Natural killer cell (primary cell): ENCODE measurements around the gene PARD3B. TPM values are rescaled to one million over a fixed set of nuclear protein-coding genes. Genes with fewer than 3 reads are reported as not detected.

Source experiments
- ATAC-seq, 3 donors: fragments of 150-1000 bp in 2 of 3; fragments of 200-7000 bp in 1 of 3; cut with Tn5 transposase; 1 replicate in 1 of 3; 2 replicates in 2 of 3; pipeline ENCODE4 v1.10.0; 2021; ENCODE audit warnings: mild to moderate bottlenecking in 2 of 3, moderate library complexity in 2 of 3
- DNase-seq, 2 donors: peaks; one replicate each; pipeline versions ENCODE4 v3.0.0 to v3.0.0-alpha.2; 2013 to 2021; ENCODE audit warnings: mixed read lengths in 1 of 2
- H3K27ac ChIP-seq: one replicate; pipeline ENCODE4 v1.5.1; 2013; ENCODE audit warnings: mild to moderate bottlenecking, low read length
- H3K27me3 ChIP-seq: one replicate; pipeline ENCODE4 v1.6.1; 2013; ENCODE audit warnings: low read length; ENCODE audit not compliant: control insufficient read depth, insufficient read depth
- H3K36me3 ChIP-seq: one replicate; pipeline ENCODE4 v1.6.1; 2013; ENCODE audit warnings: low read length; ENCODE audit not compliant: control insufficient read depth, insufficient read depth
- H3K4me1 ChIP-seq: one replicate; pipeline ENCODE4 v1.6.1; 2013; ENCODE audit warnings: low read length; ENCODE audit not compliant: control insufficient read depth, insufficient read depth
- H3K4me3 ChIP-seq: one replicate; pipeline ENCODE4 v1.5.1; 2013; ENCODE audit warnings: low read length
- H3K9me3 ChIP-seq: one replicate; pipeline ENCODE4 v1.6.1; 2013; ENCODE audit warnings: low read length; ENCODE audit not compliant: control insufficient read depth, insufficient read depth
- H3K27ac Mint-ChIP-seq, 2 donors: one replicate each; pipeline ENCODE4 v1.8.0; 2022; ENCODE audit warnings: mild to moderate bottlenecking in 2 of 2, mixed read lengths in 2 of 2, moderate library complexity in 1 of 2
- H3K27me3 Mint-ChIP-seq, 2 donors: one replicate each; pipeline ENCODE4 v1.8.0; 2022; ENCODE audit warnings: low read depth in 2 of 2, mixed read lengths in 2 of 2
- H3K36me3 Mint-ChIP-seq: one replicate; pipeline ENCODE4 v1.8.0; 2022; ENCODE audit warnings: mixed read lengths
- H3K4me1 Mint-ChIP-seq, 2 donors: one replicate each; pipeline ENCODE4 v1.8.0; 2022; ENCODE audit warnings: mixed read lengths in 2 of 2
- H3K4me3 Mint-ChIP-seq: one replicate; pipeline ENCODE4 v1.8.0; 2022; ENCODE audit warnings: mild to moderate bottlenecking, moderate library complexity, mixed read lengths
- H3K9me3 Mint-ChIP-seq, 2 donors: one replicate each; pipeline ENCODE4 v1.8.0; 2022; ENCODE audit warnings: mixed read lengths in 2 of 2
- WGBS: methylation state at CpG from one replicate; pipeline ENCODE4 v1.1.7; 2013; ENCODE audit warnings: missing lambda C conversion rate; ENCODE audit not compliant: insufficient coverage; 5-methylcytosine and 5-hydroxymethylcytosine counted together
- intact Hi-C: fragments of 100-400 bp; cut with micrococcal nuclease; formaldehyde crosslinking; loops from one replicate; pipeline ENCODE4 v1.14.2; 2022
- total RNA-seq, 4 donors: library from RNA; stranded (reverse); fragments of 120-200 nt in 1 of 4; gene quantifications; one replicate each; pipeline versions ENCODE4 v1.2.3 to v1.2.4, GENCODE V29; 2013 to 2022
- TF ChIP-seq, protein P1 (sequence below): fragments of 200-600 bp; IDR thresholded peaks from one replicate; pipeline ENCODE4 v1.8.0; 2022; ENCODE audit warnings: antibody characterized with exemption

Gene PARD3B
- total RNA-seq, 3 donors from 2014 or later (not counting 1 experiment from before 2014, with no cell fraction given) = 0.13 to 0.45 TPM; not detected in 1

DNA sequence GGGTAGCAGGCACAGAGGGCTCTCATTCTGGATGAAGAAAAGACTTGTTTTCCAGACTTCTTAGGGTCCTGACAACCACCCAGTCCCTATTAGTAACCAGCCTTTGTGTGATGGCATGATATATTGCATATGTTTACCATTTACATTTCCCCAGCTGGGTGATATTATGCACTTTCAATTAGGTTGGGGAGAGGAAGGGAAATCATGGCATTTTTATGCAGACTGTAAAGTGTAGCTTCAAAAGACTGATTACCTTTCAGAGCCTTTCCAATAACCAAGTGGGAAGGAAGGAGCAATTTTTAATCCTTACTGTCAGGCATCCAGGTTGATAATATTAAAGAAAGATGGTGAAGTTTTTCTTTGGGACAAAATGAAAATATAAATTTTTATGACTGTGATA is 896.2 kb downstream of the PARD3B start:
- H3K4me3 ChIP-seq = no peak overlapping the region
- H3K9me3 ChIP-seq = no peaks in the 10 kb centered on the region
- H3K27me3 Mint-ChIP-seq = no peaks in the 10 kb centered on the region
- TF ChIP-seq, protein P1, sequence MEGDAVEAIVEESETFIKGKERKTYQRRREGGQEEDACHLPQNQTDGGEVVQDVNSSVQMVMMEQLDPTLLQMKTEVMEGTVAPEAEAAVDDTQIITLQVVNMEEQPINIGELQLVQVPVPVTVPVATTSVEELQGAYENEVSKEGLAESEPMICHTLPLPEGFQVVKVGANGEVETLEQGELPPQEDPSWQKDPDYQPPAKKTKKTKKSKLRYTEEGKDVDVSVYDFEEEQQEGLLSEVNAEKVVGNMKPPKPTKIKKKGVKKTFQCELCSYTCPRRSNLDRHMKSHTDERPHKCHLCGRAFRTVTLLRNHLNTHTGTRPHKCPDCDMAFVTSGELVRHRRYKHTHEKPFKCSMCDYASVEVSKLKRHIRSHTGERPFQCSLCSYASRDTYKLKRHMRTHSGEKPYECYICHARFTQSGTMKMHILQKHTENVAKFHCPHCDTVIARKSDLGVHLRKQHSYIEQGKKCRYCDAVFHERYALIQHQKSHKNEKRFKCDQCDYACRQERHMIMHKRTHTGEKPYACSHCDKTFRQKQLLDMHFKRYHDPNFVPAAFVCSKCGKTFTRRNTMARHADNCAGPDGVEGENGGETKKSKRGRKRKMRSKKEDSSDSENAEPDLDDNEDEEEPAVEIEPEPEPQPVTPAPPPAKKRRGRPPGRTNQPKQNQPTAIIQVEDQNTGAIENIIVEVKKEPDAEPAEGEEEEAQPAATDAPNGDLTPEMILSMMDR = no peak
- intact Hi-C loops = no loop called here
- DNase-seq (no peak), ATAC-seq (no peak)
- peaks cover 12 to 13% of the 10 kb centered on the region in 2 donors for H3K9me3 Mint-ChIP-seq
- H3K27me3 ChIP-seq = no peaks in the 10 kb centered on the region
- no peaks in the 10 kb centered on the region for H3K4me1 Mint-ChIP-seq
- H3K36me3 Mint-ChIP-seq = no peaks in the 10 kb centered on the region
- no peaks in the 10 kb centered on the region for H3K36me3 ChIP-seq
- no peaks in the 10 kb centered on the region for H3K4me1 ChIP-seq
- no peak overlapping the region for H3K27ac Mint-ChIP-seq
- no peak overlapping the region for H3K27ac ChIP-seq
- no peak overlapping the region for H3K4me3 Mint-ChIP-seq

DNA sequence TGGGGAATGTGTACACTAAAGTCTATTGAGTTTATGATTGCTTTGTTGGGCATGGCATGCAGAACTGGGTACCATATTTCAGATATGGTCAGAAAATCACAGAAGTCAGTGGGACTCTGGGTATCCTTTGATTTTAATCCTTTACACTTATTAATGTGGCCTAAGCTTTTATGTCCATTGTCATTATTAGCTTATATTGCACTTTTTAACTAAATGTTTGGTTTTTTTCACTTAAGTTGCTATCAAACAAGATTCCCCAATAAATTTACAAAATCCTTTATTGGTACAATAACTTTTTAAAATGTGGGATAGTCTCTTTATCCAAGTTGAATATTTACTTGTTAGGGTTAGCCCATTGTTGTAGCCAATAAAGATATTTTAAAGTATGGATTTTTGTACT is 902.9 kb downstream of the PARD3B start:
- TF ChIP-seq, protein P1 = no peak
- H3K36me3 ChIP-seq = no peaks in the 10 kb centered on the region
- Mint-ChIP-seq H3K9me3 (peaks cover 9% of the 10 kb centered on the region in 2 donors), H3K27me3 (no peaks in the 10 kb centered on the region), H3K4me3 (no peak overlapping the region), H3K4me1 (no peaks in the 10 kb centered on the region), H3K36me3 (no peaks in the 10 kb centered on the region), H3K27ac (no peak overlapping the region)
- H3K9me3 ChIP-seq = no peaks in the 10 kb centered on the region
- no peaks in the 10 kb centered on the region for H3K4me1 ChIP-seq
- no peak overlapping the region for H3K27ac ChIP-seq
- no peaks in the 10 kb centered on the region for H3K27me3 ChIP-seq
- intact Hi-C loops = no loop called here
- H3K4me3 ChIP-seq = no peak overlapping the region
- DNase-seq = no peak
- no peak for ATAC-seq

DNA sequence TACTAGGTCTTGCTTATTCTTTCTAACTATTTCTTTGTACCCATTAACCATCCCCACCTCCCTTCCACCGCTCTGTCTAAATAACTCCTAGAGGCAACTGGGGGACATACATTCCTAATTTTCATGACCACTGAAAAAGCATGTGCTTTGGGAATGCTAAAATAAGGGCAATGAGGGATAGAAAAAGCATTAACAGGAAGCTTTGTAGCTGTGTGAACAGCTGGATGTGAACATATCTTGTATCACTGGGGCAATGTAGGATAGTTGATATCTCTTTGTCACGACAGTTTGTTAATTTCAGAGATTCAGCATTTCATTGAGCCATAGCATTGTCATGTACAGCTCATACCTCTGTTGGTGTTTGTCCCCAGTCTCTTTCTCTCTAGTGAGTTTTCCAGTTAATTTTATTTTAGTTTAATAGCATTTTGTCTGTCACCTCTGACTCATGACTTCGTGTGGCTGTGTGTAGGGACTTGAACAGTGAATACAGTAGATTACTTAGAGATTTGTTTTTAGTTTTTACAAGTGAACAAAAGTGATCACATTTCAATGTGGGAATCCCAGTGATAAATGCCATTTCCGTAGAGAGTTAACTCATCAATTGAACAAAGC is 906.7 kb downstream of the PARD3B start:
- no peak overlapping the region for H3K4me3 ChIP-seq
- no peaks in the 10 kb centered on the region for H3K4me1 ChIP-seq
- H3K27me3 ChIP-seq = no peaks in the 10 kb centered on the region
- 83% methylated on average over 3 of the region's 4 CpGs for WGBS
- intact Hi-C loops = no loop called here
- ATAC-seq (no peak), DNase-seq (no peak)
- no peaks in the 10 kb centered on the region for H3K9me3 ChIP-seq
- H3K27ac ChIP-seq = no peak overlapping the region
- no peak overlapping the region for H3K4me3 Mint-ChIP-seq
- H3K27me3 Mint-ChIP-seq = no peaks in the 10 kb centered on the region
- H3K9me3 Mint-ChIP-seq = peaks cover 0 to 2% of the 10 kb centered on the region in 2 donors
- TF ChIP-seq, protein P1 = no peak
- no peaks in the 10 kb centered on the region for H3K36me3 Mint-ChIP-seq
- H3K4me1 Mint-ChIP-seq = no peaks in the 10 kb centered on the region
- no peaks in the 10 kb centered on the region for H3K36me3 ChIP-seq
- no peak overlapping the region for H3K27ac Mint-ChIP-seq

DNA sequence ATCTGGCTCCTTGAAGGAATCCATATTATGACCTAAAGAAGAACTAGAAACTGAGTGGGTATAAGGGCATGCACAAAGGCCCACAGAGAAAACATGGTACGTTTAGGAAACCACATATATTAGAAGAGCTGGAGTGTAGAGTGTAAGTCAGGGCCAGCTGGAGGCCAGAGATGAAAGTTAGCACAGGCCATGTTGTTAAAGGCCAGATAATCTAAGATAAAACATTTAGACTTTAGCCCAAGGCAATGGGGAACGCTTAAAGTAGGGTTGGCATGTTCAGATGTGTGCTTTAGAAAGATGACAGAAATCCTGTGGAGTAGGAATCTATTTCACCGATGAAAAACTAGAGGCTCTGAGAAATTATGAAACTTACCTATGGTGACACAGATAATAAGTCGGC is 907.9 kb downstream of the PARD3B start:
- H3K9me3 Mint-ChIP-seq = peaks cover 1 to 4% of the 10 kb centered on the region in 2 donors
- intact Hi-C loops = no loop called here
- Histone ChIP-seq H3K4me1 (no peaks in the 10 kb centered on the region), H3K9me3 (no peaks in the 10 kb centered on the region), H3K4me3 (no peak overlapping the region), H3K36me3 (no peaks in the 10 kb centered on the region), H3K27ac (no peak overlapping the region), H3K27me3 (no peaks in the 10 kb centered on the region)
- H3K27me3 Mint-ChIP-seq = peaks cover 0 to 2% of the 10 kb centered on the region in 2 donors
- H3K4me3 Mint-ChIP-seq = no peak overlapping the region
- H3K4me1 Mint-ChIP-seq = no peaks in the 10 kb centered on the region
- 74% methylated on average over 3 of the region's 4 CpGs for WGBS
- TF ChIP-seq, protein P1 = no peak
- H3K36me3 Mint-ChIP-seq = no peaks in the 10 kb centered on the region
- ATAC-seq (no peak), DNase-seq (no peak)
- H3K27ac Mint-ChIP-seq = no peak overlapping the region
